ENCODE measurements around the gene ANKRD63. TPM values are rescaled to one million over a fixed set of nuclear protein-coding genes. Genes with fewer than 3 reads are reported as not detected.

ANKRD63 gene
- polyA plus RNA-seq, 3 donors, result not detected

DNA sequence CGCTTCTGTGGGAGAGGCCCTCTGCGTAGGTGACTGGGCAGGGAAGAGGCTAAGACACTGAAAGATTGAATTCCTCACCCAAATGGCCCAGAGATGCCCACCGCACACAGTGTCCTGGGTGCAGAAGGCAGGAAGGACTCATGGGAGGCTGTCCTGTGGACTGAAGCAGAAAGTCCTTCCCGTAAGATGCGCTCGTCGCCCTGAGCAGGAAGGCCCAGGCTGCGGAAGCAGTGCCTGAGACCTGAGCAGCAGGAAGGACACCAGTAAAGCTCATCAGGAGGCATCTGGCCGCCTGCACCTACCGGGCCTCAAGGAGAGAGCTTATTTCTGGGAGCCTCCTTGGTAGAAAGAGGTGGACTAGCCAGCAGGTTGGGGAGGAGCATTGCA lies 40.7 kb downstream of the ANKRD63 start:
- Mint-ChIP-seq H3K9me3 (peaks cover 0 to 3% (median 0%) of the 10 kb centered on the region in 7 donors), H3K36me3 (peaks cover 3 to 4% of the 10 kb centered on the region in 2 donors), H3K27me3 (ENCODE audit: low read depth in 3 of 3) (peaks cover 14 to 31% (median 29%) of the 10 kb centered on the region in 3 donors), H3K27ac (no peak overlapping the region), H3K4me1 (peaks cover 14% of the 10 kb centered on the region), H3K4me3 (no peak overlapping the region)
- no peak overlapping the region for H2AFZ ChIP-seq (ENCODE audit: insufficient read depth, low read depth, low read length, poor library complexity, severe bottlenecking)
- no peak overlapping the region for H3K4me2 ChIP-seq (replicated peaks; ENCODE audit: extremely low read depth, low read length, poor library complexity, severe bottlenecking)
- H3K79me2 ChIP-seq (ENCODE audit: insufficient read depth, low read length), result no peaks in the 10 kb centered on the region
- TF ChIP-seq, protein P1, sequence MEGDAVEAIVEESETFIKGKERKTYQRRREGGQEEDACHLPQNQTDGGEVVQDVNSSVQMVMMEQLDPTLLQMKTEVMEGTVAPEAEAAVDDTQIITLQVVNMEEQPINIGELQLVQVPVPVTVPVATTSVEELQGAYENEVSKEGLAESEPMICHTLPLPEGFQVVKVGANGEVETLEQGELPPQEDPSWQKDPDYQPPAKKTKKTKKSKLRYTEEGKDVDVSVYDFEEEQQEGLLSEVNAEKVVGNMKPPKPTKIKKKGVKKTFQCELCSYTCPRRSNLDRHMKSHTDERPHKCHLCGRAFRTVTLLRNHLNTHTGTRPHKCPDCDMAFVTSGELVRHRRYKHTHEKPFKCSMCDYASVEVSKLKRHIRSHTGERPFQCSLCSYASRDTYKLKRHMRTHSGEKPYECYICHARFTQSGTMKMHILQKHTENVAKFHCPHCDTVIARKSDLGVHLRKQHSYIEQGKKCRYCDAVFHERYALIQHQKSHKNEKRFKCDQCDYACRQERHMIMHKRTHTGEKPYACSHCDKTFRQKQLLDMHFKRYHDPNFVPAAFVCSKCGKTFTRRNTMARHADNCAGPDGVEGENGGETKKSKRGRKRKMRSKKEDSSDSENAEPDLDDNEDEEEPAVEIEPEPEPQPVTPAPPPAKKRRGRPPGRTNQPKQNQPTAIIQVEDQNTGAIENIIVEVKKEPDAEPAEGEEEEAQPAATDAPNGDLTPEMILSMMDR (IDR thresholded peaks at IDR 0.05), result no peak
- H3K27me3 ChIP-seq (ENCODE audit: control insufficient read depth in 2 of 2, insufficient read depth in 2 of 2, low read length in 2 of 2), result peaks cover 0 to 24% of the 10 kb centered on the region in 2 donors
- intact Hi-C loops (cut with micrococcal nuclease), result no loop called here
- no peak overlapping the region for H3K4me3 ChIP-seq (replicated peaks in 1 of 3; ENCODE audit: low read depth in 2 of 3, low read length in 3 of 3)
- DNase-seq, result no peak
- no peaks in the 10 kb centered on the region for H3K9me3 ChIP-seq (replicated peaks in 1 of 2; ENCODE audit: control insufficient read depth in 1 of 2, insufficient read depth in 1 of 2, low read length in 2 of 2)
- no peak overlapping the region for H3K9ac ChIP-seq (ENCODE audit: insufficient read depth, low read length, poor library complexity, severe bottlenecking)
- WGBS (ENCODE audit: insufficient coverage), result 96% methylated on average over 9 of the region's 10 CpGs
- peaks cover 8 to 12% of the 10 kb centered on the region in 2 donors for H3K4me1 ChIP-seq (ENCODE audit: control insufficient read depth in 1 of 2, insufficient read depth in 2 of 2, low read length in 2 of 2)
- no peaks in the 10 kb centered on the region for H4K20me1 ChIP-seq (ENCODE audit: insufficient read depth, low read length)
- no peaks in the 10 kb centered on the region for H3K36me3 ChIP-seq (replicated peaks in 1 of 2; ENCODE audit: control insufficient read depth in 1 of 2, insufficient read depth in 2 of 2, low read length in 2 of 2)
- H3K27ac ChIP-seq (ENCODE audit: low read depth in 1 of 2, low read length in 2 of 2), result no peak overlapping the region

DNA sequence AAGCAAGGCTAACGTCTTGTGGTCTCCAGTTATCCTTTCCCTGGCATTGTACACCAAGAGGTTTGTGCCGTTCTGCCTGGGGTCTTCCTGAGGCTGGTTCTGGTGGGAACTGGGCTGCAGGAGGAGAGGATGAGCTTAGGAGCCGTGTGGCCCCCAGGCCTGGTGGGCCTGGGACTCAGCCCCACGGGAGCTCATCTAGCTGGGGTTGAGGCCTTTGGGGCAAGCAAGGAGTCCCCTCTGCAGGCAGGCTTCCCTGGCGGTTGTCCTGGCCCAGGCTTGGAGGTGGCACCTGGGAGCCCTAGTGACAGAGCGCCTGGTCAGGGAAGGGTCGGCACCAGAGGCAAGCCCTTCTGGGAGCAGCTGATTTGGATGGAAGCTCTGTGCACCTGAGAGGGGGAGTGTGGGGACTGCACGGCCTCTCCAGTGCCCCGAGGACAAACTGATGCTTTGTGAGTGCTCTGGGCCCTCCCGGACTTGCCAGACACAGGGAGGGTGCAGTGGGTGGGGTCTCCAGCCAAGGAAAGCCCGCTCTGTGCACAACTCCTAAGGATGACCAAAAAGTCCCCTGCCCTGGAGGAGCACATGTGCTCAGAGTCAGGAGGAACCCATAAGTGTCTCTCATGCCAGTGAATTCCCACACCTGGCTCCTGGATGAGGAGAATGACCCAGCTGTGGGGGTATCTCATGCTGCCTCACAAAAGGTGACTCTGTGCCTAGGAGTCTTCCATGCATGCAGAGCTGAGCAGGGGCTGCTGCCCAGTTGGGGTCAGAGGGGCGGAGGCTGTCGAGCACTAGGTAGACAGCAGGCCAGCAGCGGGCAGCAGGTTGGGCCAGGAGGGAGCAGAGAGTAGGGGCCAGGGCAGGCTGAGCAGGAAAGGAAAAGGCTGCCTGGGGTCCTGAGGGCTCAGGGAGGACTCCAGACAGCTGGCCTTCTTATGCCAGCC lies 41.3 kb downstream of the ANKRD63 start:
- Histone ChIP-seq H4K20me1 (ENCODE audit: insufficient read depth, low read length) (no peaks in the 10 kb centered on the region), H3K4me3 (replicated peaks in 1 of 3; ENCODE audit: low read depth in 2 of 3, low read length in 3 of 3) (no peak overlapping the region), H3K9ac (ENCODE audit: insufficient read depth, low read length, poor library complexity, severe bottlenecking) (no peak overlapping the region), H3K9me3 (replicated peaks in 1 of 2; ENCODE audit: control insufficient read depth in 1 of 2, insufficient read depth in 1 of 2, low read length in 2 of 2) (no peaks in the 10 kb centered on the region), H3K27me3 (ENCODE audit: control insufficient read depth in 2 of 2, insufficient read depth in 2 of 2, low read length in 2 of 2) (peaks cover 0 to 24% of the 10 kb centered on the region in 2 donors), H3K27ac (ENCODE audit: low read depth in 1 of 2, low read length in 2 of 2) (no peak overlapping the region), H3K79me2 (ENCODE audit: insufficient read depth, low read length) (no peaks in the 10 kb centered on the region), H2AFZ (ENCODE audit: insufficient read depth, low read depth, low read length, poor library complexity, severe bottlenecking) (no peak overlapping the region), H3K4me2 (replicated peaks; ENCODE audit: extremely low read depth, low read length, poor library complexity, severe bottlenecking) (no peak overlapping the region), H3K36me3 (replicated peaks in 1 of 2; ENCODE audit: control insufficient read depth in 1 of 2, insufficient read depth in 2 of 2, low read length in 2 of 2) (no peaks in the 10 kb centered on the region), H3K4me1 (ENCODE audit: control insufficient read depth in 1 of 2, insufficient read depth in 2 of 2, low read length in 2 of 2) (peaks cover 8 to 12% of the 10 kb centered on the region in 2 donors)
- H3K27ac Mint-ChIP-seq, result no peak overlapping the region
- peaks cover 0 to 3% (median 0%) of the 10 kb centered on the region in 7 donors for H3K9me3 Mint-ChIP-seq
- H3K36me3 Mint-ChIP-seq, result peaks cover 3 to 4% of the 10 kb centered on the region in 2 donors
- H3K4me3 Mint-ChIP-seq, result no peak overlapping the region
- no peak for DNase-seq
- H3K4me1 Mint-ChIP-seq, result peaks cover 14% of the 10 kb centered on the region
- WGBS (ENCODE audit: insufficient coverage), result 97% methylated on average over 13 of the region's 14 CpGs
- intact Hi-C loops (cut with micrococcal nuclease), result no loop called here
- H3K27me3 Mint-ChIP-seq (ENCODE audit: low read depth in 3 of 3), result peaks cover 13 to 29% (median 27%) of the 10 kb centered on the region in 3 donors
- TF ChIP-seq, protein P1 (IDR thresholded peaks at IDR 0.05), result no peak

All from CD14-positive monocyte (primary cell).